HepG2 (cell line): ENCODE measurements around the gene ARVCF. TPM values are rescaled to one million over a fixed set of nuclear protein-coding genes. Genes with fewer than 3 reads are reported as not detected.
A peak's percentile ranks its signal among the peaks of the same experiment; 100 is the strongest.

Experiments
- ATAC-seq: fragments of 200-7000 bp; cut with Tn5 transposase; 3 replicates; pipeline ENCODE4 v1.9.1; 2020; ENCODE audit warnings: mild to moderate bottlenecking, moderate library complexity
- BruUV-seq: library from RNA; stranded (reverse); fragments of 400-500 nt; replicated peaks from 2 replicates; lab custom pipeline; 2021; lab: Mats Ljungman, UMichigan
- CTCF ChIA-PET: fragments of 300-600 bp; formaldehyde crosslinking; extraction: SDS; loops from one replicate; lab custom pipeline; 2021; ENCODE audit warnings: low total read pairs, inconsistent platforms, low intra/inter-chr PET ratio; lab: Yijun Ruan, JAX
- POLR2A ChIA-PET: fragments of 350-600 bp; sonication (Branson Sonifier 250); formaldehyde crosslinking; loops from one replicate; lab custom pipeline; 2020; ENCODE audit warnings: antibody characterized with exemption, inconsistent platforms; lab: Yijun Ruan, JAX
- DNase-seq: peaks from one replicate; pipeline ENCODE4 v3.0.0-alpha.2; 2015; ENCODE audit warnings: low spot score
- FAIRE-seq: peaks from 3 replicates; lab custom pipeline; 2011; peaks lifted over from hg19 to GRCh38; lab: Jason Lieb, UNC
- H2AFZ ChIP-seq: one replicate; pipeline ENCODE4 v1.6.1; 2011; ENCODE audit warnings: low read length, inconsistent platforms
- H3K27ac ChIP-seq: fragments of 300-600 bp; 3 replicates; pipeline ENCODE4 v1.8.0; 2011; ENCODE audit warnings: mixed run types, mild to moderate bottlenecking, mixed read lengths, low read length, inconsistent platforms; ENCODE audit not compliant: insufficient read depth; ENCODE audit errors: extremely low read length
- H3K27me3 ChIP-seq, 2 experiments: fragments of 200-600 bp in 1 of 2; 2 replicates in 1 of 2; 3 replicates in 1 of 2; pipeline versions ENCODE4 v1.6.0 to v1.8.0; 2011; ENCODE audit warnings: low read length in 2 of 2, mild to moderate bottlenecking in 2 of 2, moderate library complexity in 2 of 2, inconsistent platforms in 1 of 2; ENCODE audit not compliant: insufficient read depth in 2 of 2, control insufficient read depth in 1 of 2
- H3K36me3 ChIP-seq, 2 experiments: fragments of 200-600 bp in 1 of 2; replicated peaks in 1 of 2; 2 replicates in 1 of 2; 3 replicates in 1 of 2; pipeline versions ENCODE4 v1.5.1 to v1.8.0; 2011; ENCODE audit warnings: low read length in 2 of 2, inconsistent platforms in 1 of 2; ENCODE audit not compliant: insufficient read depth in 2 of 2, control insufficient read depth in 1 of 2
- H3K4me1 ChIP-seq: 2 replicates; pipeline ENCODE4 v1.5.1; 2012; ENCODE audit warnings: low read length, inconsistent platforms; ENCODE audit not compliant: insufficient read depth
- H3K4me2 ChIP-seq: 2 replicates; pipeline ENCODE4 v1.6.0; 2011; ENCODE audit warnings: low read depth, low read length, inconsistent platforms
- H3K4me3 ChIP-seq, 3 experiments: fragments of 200-600 bp in 1 of 3; sonication (generic), shearing (Covaris generic) in 1 of 3; replicated peaks in 1 of 3; 2 replicates each; pipeline ENCODE4 v1.5.1; 2011 to 2016; ENCODE audit warnings: low read length in 3 of 3, inconsistent platforms in 2 of 3, low read depth in 2 of 3, mild to moderate bottlenecking in 2 of 3, control low read depth in 1 of 3, mixed read lengths in 1 of 3; ENCODE audit not compliant: insufficient read depth in 1 of 3
- H3K79me2 ChIP-seq: one replicate; pipeline ENCODE4 v1.6.1; 2011; ENCODE audit warnings: low read length, inconsistent platforms; ENCODE audit not compliant: insufficient read depth
- H3K9ac ChIP-seq: 2 replicates; pipeline ENCODE4 v1.6.0; 2011; ENCODE audit warnings: mild to moderate bottlenecking, low read depth, low read length, inconsistent platforms; ENCODE audit not compliant: insufficient read depth
- H3K9me3 ChIP-seq: 2 replicates; pipeline ENCODE4 v1.5.1; 2012; ENCODE audit warnings: mild to moderate bottlenecking, low read length
- H4K20me1 ChIP-seq: 2 replicates; pipeline ENCODE4 v1.6.0; 2011; ENCODE audit warnings: inconsistent platforms, mild to moderate bottlenecking, low read length, moderate library complexity; ENCODE audit not compliant: insufficient read depth
- AGO2 ChIP-seq: fragments of 200-400 bp; formaldehyde crosslinking; optimal IDR thresholded peaks from 2 replicates; pipeline ENCODE3; 2017; ENCODE audit warnings: mild to moderate bottlenecking, low read depth, low read length, moderate library complexity
- DNMT1 ChIP-seq: sonication (generic); formaldehyde crosslinking; IDR thresholded peaks from 2 replicates; pipeline ENCODE4 v1.5.1; 2020; ENCODE audit warnings: mild to moderate bottlenecking, missing genetic modification reagents
- GATAD2A ChIP-seq: IDR thresholded peaks from 2 replicates; pipeline ENCODE4 v1.6.1; 2016
- HDAC6 ChIP-seq: fragments of 200-600 bp; sonication (generic); IDR thresholded peaks from 2 replicates; pipeline ENCODE4 v1.7.0; 2017; ENCODE audit warnings: mild to moderate bottlenecking, antibody characterized with exemption, low read length, low read depth
- HMGXB4 ChIP-seq, 2 experiments: sonication (generic) in 1 of 2; formaldehyde crosslinking in 1 of 2; IDR thresholded peaks; 2 replicates each; pipeline versions ENCODE4 v1.4.0 to v1.6.1; 2018 to 2020; ENCODE audit warnings: missing genetic modification reagents in 2 of 2, borderline replicate concordance in 1 of 2, low read depth in 1 of 2, mild to moderate bottlenecking in 1 of 2, missing biosample characterization in 1 of 2
- NR0B2 ChIP-seq: sonication (generic); formaldehyde crosslinking; IDR thresholded peaks from 2 replicates; pipeline ENCODE4 v1.4.0; 2020; ENCODE audit warnings: mild to moderate bottlenecking, missing genetic modification reagents
- NR2F2 ChIP-seq: IDR thresholded peaks from 2 replicates; pipeline ENCODE4 v1.6.1; 2012; ENCODE audit warnings: low read depth, inconsistent platforms, borderline replicate concordance
- PATZ1 ChIP-seq: sonication (generic); formaldehyde crosslinking; IDR thresholded peaks from 2 replicates; pipeline ENCODE4 v1.4.0; 2020; ENCODE audit warnings: missing genetic modification reagents
- RARG ChIP-seq: sonication (generic); formaldehyde crosslinking; IDR thresholded peaks from 2 replicates; pipeline ENCODE4 v1.4.0; 2020; ENCODE audit warnings: low read depth, mild to moderate bottlenecking, missing genetic modification reagents
- SALL1 ChIP-seq: sonication (generic); formaldehyde crosslinking; IDR thresholded peaks from 2 replicates; pipeline ENCODE4 v1.8.0; 2022; ENCODE audit warnings: mild to moderate bottlenecking, missing genetic modification reagents
- SOX5 ChIP-seq: IDR thresholded peaks from 2 replicates; pipeline ENCODE4 v1.6.1; 2016; ENCODE audit warnings: borderline replicate concordance
- ZBTB34 ChIP-seq: sonication (generic); formaldehyde crosslinking; IDR thresholded peaks from 2 replicates; pipeline ENCODE4 v1.8.0; 2022; ENCODE audit warnings: mild to moderate bottlenecking, missing genetic modification reagents
- ZBTB38 ChIP-seq: sonication (generic); formaldehyde crosslinking; IDR thresholded peaks from 2 replicates; pipeline ENCODE4 v1.5.1; 2020; ENCODE audit warnings: mild to moderate bottlenecking, missing genetic modification reagents
- ZEB1 ChIP-seq: IDR thresholded peaks from 2 replicates; pipeline ENCODE4 v1.6.1; 2012; ENCODE audit warnings: mild to moderate bottlenecking, low read depth, inconsistent platforms; ENCODE audit not compliant: insufficient replicate concordance
- ZFX ChIP-seq: sonication (generic); formaldehyde crosslinking; IDR thresholded peaks from 2 replicates; pipeline ENCODE4 v1.4.0; 2020; ENCODE audit warnings: mild to moderate bottlenecking, low read depth, missing genetic modification reagents, moderate library complexity
- ZNF230 ChIP-seq: sonication (generic); formaldehyde crosslinking; IDR thresholded peaks from 2 replicates; pipeline ENCODE4 v1.4.0; 2020; ENCODE audit warnings: mild to moderate bottlenecking, missing genetic modification reagents
- ZNF607 ChIP-seq: sonication (generic); formaldehyde crosslinking; IDR thresholded peaks from 2 replicates; pipeline ENCODE4 v1.5.1; 2020; ENCODE audit warnings: missing genetic modification reagents, mild to moderate bottlenecking, borderline replicate concordance
- ZNF672 ChIP-seq: sonication (generic); formaldehyde crosslinking; IDR thresholded peaks from 2 replicates; pipeline ENCODE4 v1.8.1; 2022; ENCODE audit warnings: missing genetic modification reagents
- WGBS: methylation state at CpG from one replicate; pipeline ENCODE4 v1.1.6; 2017; ENCODE audit warnings: low lambda C conversion rate; 5-methylcytosine and 5-hydroxymethylcytosine counted together
- in situ Hi-C: cut with HindIII; loops from 2 replicates; pipeline ENCODE4 v1.10.0; 2017; ENCODE audit warnings: low pct_unique_long_range_greater_than_20kb; ENCODE audit not compliant: extremely low pct_ligation_motif_present
- intact Hi-C: fragments of 100-400 bp; cut with micrococcal nuclease; formaldehyde crosslinking; loops from one replicate; pipeline ENCODE4 v1.10.0; 2022; ENCODE audit not compliant: unreplicated experiment
- polyA plus RNA-seq, 8 experiments: library from polyadenylated mRNA; depleted of rRNA in 3 of 8; stranded (reverse) in 7 of 8; unstranded in 1 of 8; fragments of >200 nt; fragmentation: Illumina TruSeq in 4 of 8; extraction: Trizol in 4 of 8; gene quantifications; 2 replicates each; pipeline versions ENCODE4 v1.2.1 to v1.2.3, GENCODE V29; 2011 to 2016; ENCODE audit warnings: low read depth in 4 of 8, missing spikeins in 1 of 8, mixed read lengths in 1 of 8; ENCODE audit not compliant: insufficient read depth in 1 of 8
- total RNA-seq, 5 experiments: library from RNA; depleted of rRNA; stranded (reverse); fragments of >200 nt; fragmentation: Illumina TruSeq; extraction: Trizol; gene quantifications; 2 replicates each; pipeline ENCODE4 v1.2.3, GENCODE V29; 2016; ENCODE audit warnings: low read depth in 1 of 5

Gene ARVCF
- total and polyA plus RNA-seq, 2 of the 13 experiments (the other 11 are each of a cell fraction or from before 2014, with no cell fraction given) = 16.4 to 17.7 TPM

- no peak overlapping the region for H3K9ac ChIP-seq
- no peaks in the 10 kb centered on the region; a peak in 1 of 5 replicates for H3K36me3 ChIP-seq
- no peak overlapping the region for H3K27ac ChIP-seq
- WGBS = 51% methylated on average over 7 of the region's 11 CpGs
- H3K9me3 ChIP-seq = no peaks in the 10 kb centered on the region
- no peak for FAIRE-seq
- peaks cover 0 to 5% of the 10 kb centered on the region in 2 experiments; a peak in 2 of 5 replicates for H3K27me3 ChIP-seq
- H4K20me1 ChIP-seq = no peaks in the 10 kb centered on the region
- H3K4me1 ChIP-seq = peaks cover 70% of the 10 kb centered on the region
- peaks cover 11% of the 10 kb centered on the region for H3K79me2 ChIP-seq
- intact Hi-C loops = loop anchor here (1.0 to 10.0 kb wide), 2 partner anchors 43 to 61 kb away; no protein-coding TSS in a partner anchor
- no TSS peak for BruUV-seq
- in situ Hi-C loops = loop anchor here (5.0 kb wide), 1 partner anchor 41 kb away; no protein-coding TSS in a partner anchor
- DNase-seq = peak; percentile 45
- peak overlapping the region; percentile 14; the same call in 1 of the 2 replicates for H3K4me2 ChIP-seq
- ATAC-seq = peak; percentile 38
- H2AFZ ChIP-seq = no peak overlapping the region
- H3K4me3 ChIP-seq = no peak overlapping the region
- ChIA-PET CTCF (interaction anchor here (0.6 to 3.3 kb wide), 3 partner anchors 43 to 60 kb away, joined by 3 to 35 read pairs (median 5); no protein-coding TSS in a partner anchor), POLR2A (interaction anchor here (0.6 to 2.2 kb wide), 7 partner anchors 8 to 66 kb away, joined by 3 to 7 read pairs (median 3); partner anchors contain the start of genes DGCR8 and TANGO2)
- peak; percentile 28; the same call in 1 of the 2 replicates for TF ChIP-seq SALL1 (CRISPR knock-in tag)
- TF ChIP-seq SOX5 = no peak
- TF ChIP-seq ZNF230 (CRISPR knock-in tag) = no peak
- no peak for TF ChIP-seq ZEB1
- no peak for TF ChIP-seq NR0B2 (CRISPR knock-in tag)
- no peak for TF ChIP-seq ZNF607 (CRISPR knock-in tag)
- peak; percentile 43; the same call in 1 of the 2 replicates for TF ChIP-seq PATZ1
- TF ChIP-seq DNMT1 (CRISPR knock-in tag) = peak; percentile 49; the same call in 1 of the 2 replicates
- TF ChIP-seq HMGXB4 (CRISPR knock-in tag; IDR thresholded peaks at IDR 0.05; ENCODE audit: borderline replicate concordance in 1 of 2, low read depth in 1 of 2) = peak in 1 of 2 experiments; percentile 31; a peak in 1 of 4 replicates
- TF ChIP-seq ZNF672 = no peak
- TF ChIP-seq ZFX = 0 out of 2 replicates have a peak, but pooled peaks have one; percentile 20
- TF ChIP-seq GATAD2A (CRISPR knock-in tag) = peak; percentile 41; the same call in 1 of the 2 replicates
- peak; percentile 93 for TF ChIP-seq ZBTB38
- TF ChIP-seq ZBTB34 (CRISPR knock-in tag) = no peak
- no peak for TF ChIP-seq NR2F2
- TF ChIP-seq RARG (CRISPR knock-in tag) = no peak
- TF ChIP-seq HDAC6 = no peak
- TF ChIP-seq AGO2 = peak; percentile 45
Measured at GRCh38 chr22:20013382-20013871, 3.2 kb downstream of the ARVCF start.
